Activated CD8-positive, alpha-beta T cell treated with anti-CD3 and anti-CD28 coated beads for 36 hours (primary cell): ENCODE data around the gene FAM209A. TPM values are rescaled to one million over a fixed set of nuclear protein-coding genes. Genes with fewer than 3 reads are reported as not detected.

Source experiments
- ATAC-seq: fragments of 200-7000 bp; cut with Tn5 transposase; one replicate; pipeline ENCODE4 v1.10.0; 2021; ENCODE audit warnings: mild to moderate bottlenecking, moderate library complexity
- CTCF ChIA-PET: fragments of 350-600 bp; sonication (Branson Sonifier 250); formaldehyde crosslinking; loops from one replicate; lab custom pipeline; 2021; ENCODE audit warnings: antibody characterized with exemption; lab: Charles Lee
- POLR2A ChIA-PET: fragments of 350-600 bp; sonication (Branson Sonifier 250); formaldehyde crosslinking; loops from one replicate; lab custom pipeline; 2021; ENCODE audit warnings: antibody characterized with exemption; lab: Charles Lee
- DNase-seq: peaks from one replicate; pipeline ENCODE4 v3.0.0-alpha.2; 2020
- H3K27ac Mint-ChIP-seq: one replicate; pipeline ENCODE4 v1.8.0; 2021; ENCODE audit warnings: mild to moderate bottlenecking, mixed read lengths
- H3K27me3 Mint-ChIP-seq: one replicate; pipeline ENCODE4 v1.8.0; 2021; ENCODE audit warnings: mixed read lengths
- H3K36me3 Mint-ChIP-seq: one replicate; pipeline ENCODE4 v1.8.0; 2021; ENCODE audit warnings: low read depth, mixed read lengths
- H3K4me1 Mint-ChIP-seq: one replicate; pipeline ENCODE4 v1.8.0; 2021; ENCODE audit warnings: low read depth, mixed read lengths
- H3K4me3 Mint-ChIP-seq: one replicate; pipeline ENCODE4 v1.8.0; 2021; ENCODE audit warnings: mild to moderate bottlenecking, moderate library complexity, mixed read lengths
- H3K9me3 Mint-ChIP-seq: one replicate; pipeline ENCODE4 v1.8.0; 2021; ENCODE audit warnings: mixed read lengths
- CTCF ChIP-seq: fragments of 200-600 bp; IDR thresholded peaks from one replicate; pipeline ENCODE4 v1.8.0; 2022; ENCODE audit warnings: antibody characterized with exemption, mild to moderate bottlenecking
- intact Hi-C: fragments of 100-400 bp; cut with micrococcal nuclease; formaldehyde crosslinking; loops from one replicate; pipeline ENCODE4 v1.10.0; 2022
- total RNA-seq, 2 experiments: library from RNA; stranded (reverse); gene quantifications; one replicate each; pipeline ENCODE4 v1.2.3, GENCODE V29; 2021

The FAM209A gene
- total RNA-seq, 2 experiments from 2014 or later, result 0.83 to 1.1 TPM

GRCh38 chr20:56572172-56572571 is 47.6 kb downstream of the FAM209A start:
- TF ChIP-seq CTCF, result no peak
- no peaks in the 10 kb centered on the region for H3K4me1 Mint-ChIP-seq
- intact Hi-C loops, result no loop called here
- POLR2A ChIA-PET, result no interaction called here
- H3K27me3 Mint-ChIP-seq, result peaks cover 12% of the 10 kb centered on the region
- H3K27ac Mint-ChIP-seq, result no peak overlapping the region
- DNase-seq (no peak), ATAC-seq (no peak)
- no peaks in the 10 kb centered on the region for H3K36me3 Mint-ChIP-seq
- CTCF ChIA-PET, result no interaction called here
- H3K4me3 Mint-ChIP-seq, result no peak overlapping the region
- no peaks in the 10 kb centered on the region for H3K9me3 Mint-ChIP-seq

GRCh38 chr20:56573986-56574385 is 49.4 kb downstream of the FAM209A start:
- Mint-ChIP-seq H3K4me3 (no peak overlapping the region), H3K36me3 (no peaks in the 10 kb centered on the region), H3K27ac (no peak overlapping the region), H3K4me1 (no peaks in the 10 kb centered on the region), H3K9me3 (no peaks in the 10 kb centered on the region), H3K27me3 (peaks cover 8% of the 10 kb centered on the region)
- no peak for DNase-seq
- ChIA-PET CTCF (no interaction called here), POLR2A (no interaction called here)
- TF ChIP-seq CTCF, result no peak
- intact Hi-C loops, result no loop called here
- no peak for ATAC-seq

GRCh38 chr20:56574531-56575142 is 50.1 kb downstream of the FAM209A start:
- Mint-ChIP-seq H3K36me3 (no peaks in the 10 kb centered on the region), H3K9me3 (no peaks in the 10 kb centered on the region), H3K27me3 (peaks cover 8% of the 10 kb centered on the region), H3K4me3 (no peak overlapping the region), H3K4me1 (no peaks in the 10 kb centered on the region), H3K27ac (no peak overlapping the region)
- ChIA-PET POLR2A (no interaction called here), CTCF (no interaction called here)
- intact Hi-C loops, result no loop called here
- DNase-seq (no peak), ATAC-seq (no peak)
- TF ChIP-seq CTCF, result no peak

GRCh38 chr20:56575157-56575556 is 50.6 kb downstream of the FAM209A start:
- no peak overlapping the region for H3K27ac Mint-ChIP-seq
- TF ChIP-seq CTCF, result no peak
- H3K9me3 Mint-ChIP-seq, result no peaks in the 10 kb centered on the region
- no peak overlapping the region for H3K4me3 Mint-ChIP-seq
- peaks cover 8% of the 10 kb centered on the region for H3K27me3 Mint-ChIP-seq
- ChIA-PET CTCF (no interaction called here), POLR2A (no interaction called here)
- H3K4me1 Mint-ChIP-seq, result no peaks in the 10 kb centered on the region
- DNase-seq (no peak), ATAC-seq (no peak)
- intact Hi-C loops, result no loop called here
- no peaks in the 10 kb centered on the region for H3K36me3 Mint-ChIP-seq

Other genes starting within 250 kb of the FAM209A start
- 1 to 10 TPM; 3.7 to 4.5 TPM for gene FAM210B, start 165.8 kb upstream of the FAM209A start, total RNA-seq
- 100 to 1,000 TPM in 1 of 2 experiments, 10 to 100 TPM in 1; 97.5 to 100 TPM for gene AURKA, start 132.5 kb upstream of the FAM209A start, total RNA-seq
- gene CSTF1, start 132.1 kb upstream of the FAM209A start, total RNA-seq, result 10 to 100 TPM; 63.4 to 66.2 TPM
- 1 to 10 TPM; 3.5 to 3.7 TPM for gene CASS4, start 112.5 kb upstream of the FAM209A start, total RNA-seq
- 10 to 100 TPM; 72.0 to 76.7 TPM for gene RTF2, start 56.1 kb upstream of the FAM209A start, total RNA-seq
- gene FAM209B, start 8.5 kb downstream of the FAM209A start, total RNA-seq, result 1 to 10 TPM in 1 of 2 experiments, not detected in 1; 1.0 TPM
- not detected for gene TFAP2C, start 104.6 kb downstream of the FAM209A start, total RNA-seq